GM12891 (cell line): ENCODE results near the gene PFDN2.

Experiments used
- PAX5 ChIP-seq: IDR thresholded peaks from 2 replicates; pipeline ENCODE4 v1.6.1; 2011; ENCODE audit warnings: low read length, moderate library complexity, mild to moderate bottlenecking; ENCODE audit not compliant: insufficient read depth, severe bottlenecking
- POLR2A ChIP-seq: IDR thresholded peaks from 2 replicates; pipeline ENCODE4 v1.6.1; 2011; ENCODE audit warnings: low read depth, low read length, control low read depth
- POLR2AphosphoS5 ChIP-seq: IDR thresholded peaks from 2 replicates; pipeline ENCODE4 v1.6.1; 2011; ENCODE audit warnings: low read depth, low read length, control low read depth
- SPI1 ChIP-seq: IDR thresholded peaks from 2 replicates; pipeline ENCODE4 v1.6.1; 2011; ENCODE audit warnings: low read depth, low read length, control low read depth
- TAF1 ChIP-seq: IDR thresholded peaks from 2 replicates; pipeline ENCODE4 v1.6.1; 2011; ENCODE audit warnings: low read depth, low read length, control low read depth

GRCh38 chr1:161166669-161167548, 49.1 kb upstream of the PFDN2 start:
- TF ChIP-seq POLR2A: no peak
- TF ChIP-seq POLR2AphosphoS5: no peak
- TF ChIP-seq TAF1: no peak
- no peak for TF ChIP-seq SPI1
- no peak for TF ChIP-seq PAX5
